HL-60/S4 treated with retinoic acid at 250 ng/mL for 4 days and 3 days (cell line): ENCODE measurements around the gene PCDH9.
"Not testable (repeated sequence)": the region's sequence is repeated elsewhere in the genome, so short reads cannot be mapped to it uniquely, and the experiment has no call there.

Experiments
- in situ Hi-C: fragments of 300-500 bp; cut with MboI; formaldehyde crosslinking; loops from 2 replicates; pipeline ENCODE4 v1.7.0; 2022; ENCODE audit warnings: low sequenced_read_pairs

PCDH9 gene

GRCh38 chr13:66926851-66927524, 303.1 kb downstream of the PCDH9 start:
- in situ Hi-C loops = no loop called here

DNA sequence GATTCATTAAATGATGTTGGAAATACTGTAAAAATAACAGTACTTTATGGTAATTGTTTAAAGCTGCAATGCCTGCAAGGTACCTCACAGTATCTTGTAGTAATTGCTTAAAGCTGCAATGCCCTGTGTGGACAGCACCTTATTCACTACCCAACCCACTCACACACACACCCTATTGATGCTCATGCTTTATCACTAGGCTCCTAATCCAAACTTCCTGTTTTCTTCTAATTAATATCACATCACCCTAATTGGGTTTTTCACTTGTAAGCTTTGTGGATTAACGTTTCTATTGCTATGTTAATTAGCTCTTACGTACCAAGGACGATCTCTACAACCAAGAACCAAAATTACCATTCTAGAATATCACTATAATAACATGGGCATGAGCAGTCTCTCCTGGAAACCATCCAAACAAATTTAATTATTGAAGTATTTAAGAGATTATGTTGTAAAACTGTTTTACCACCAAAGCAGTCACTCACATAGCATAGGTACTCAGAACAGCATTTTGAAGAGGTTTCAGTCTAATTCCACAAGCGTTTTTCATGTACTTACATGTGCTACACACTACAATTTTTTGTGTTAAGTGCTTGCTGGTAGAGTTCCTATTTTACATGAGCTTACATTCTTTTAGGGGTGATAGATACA, 303.8 kb downstream of the PCDH9 start:
- in situ Hi-C loops = no loop called here

GRCh38 chr13:66922444-66922843, 307.7 kb downstream of the PCDH9 start:
- in situ Hi-C loops = no loop called here

- in situ Hi-C loops = no loop called here
Measured at GRCh38 chr13:66921437-66921836, 308.7 kb downstream of the PCDH9 start.

DNA sequence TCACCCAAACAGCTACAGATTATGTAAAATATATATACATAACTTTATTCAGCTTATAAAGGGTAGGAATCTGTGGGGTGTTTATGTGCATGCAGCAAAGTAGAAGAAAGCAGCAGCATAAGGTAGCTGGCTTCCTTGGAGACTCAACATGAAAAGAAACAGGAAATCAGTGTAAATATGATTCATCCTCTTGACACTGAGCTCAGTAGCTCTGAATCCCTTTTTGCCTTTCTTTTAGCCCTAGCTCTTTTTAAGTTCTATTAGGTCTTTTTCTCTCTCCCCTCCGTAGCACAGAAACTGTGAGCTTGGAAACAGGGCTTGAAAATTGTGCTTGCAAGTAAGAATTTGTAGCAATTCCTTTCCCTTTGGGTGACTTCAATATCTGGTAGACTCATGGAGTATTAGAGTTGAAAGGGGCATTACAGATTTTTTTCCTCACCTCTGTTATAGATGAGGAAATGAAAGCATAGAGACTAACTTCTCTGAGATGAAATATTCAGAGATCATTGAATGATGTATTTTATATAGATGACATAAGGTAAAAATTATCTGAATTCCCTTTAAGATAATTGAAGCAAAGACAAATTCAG, 314.4 kb downstream of the PCDH9 start:
- in situ Hi-C loops = no loop called here

- in situ Hi-C loops = no loop called here
Measured at GRCh38 chr13:66914155-66914554, 316.0 kb downstream of the PCDH9 start.

DNA sequence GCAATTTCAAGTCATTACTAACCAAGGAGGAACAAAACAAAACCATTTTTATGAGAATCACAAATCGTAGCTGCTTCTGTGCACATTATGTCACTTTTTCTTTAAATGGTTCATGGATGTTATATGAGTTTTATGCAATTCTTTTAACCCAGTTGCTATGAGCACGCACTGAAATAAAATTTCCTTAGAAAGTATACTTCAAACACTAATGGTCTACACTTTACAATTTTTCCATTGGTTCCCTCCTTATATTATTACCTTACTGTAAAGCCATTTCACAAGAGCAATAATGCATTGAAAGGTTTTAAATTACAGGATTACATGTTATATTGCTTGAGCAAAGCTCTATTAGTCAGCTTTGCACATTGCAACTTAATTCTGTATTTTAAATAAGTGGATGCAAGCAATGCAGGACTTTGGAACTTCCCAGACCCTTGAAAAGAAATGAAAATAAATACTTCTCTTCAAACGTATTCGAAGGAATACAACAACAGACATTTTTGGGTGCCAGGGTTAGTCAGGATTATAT, 318.7 kb downstream of the PCDH9 start:
- in situ Hi-C loops = no loop called here

DNA sequence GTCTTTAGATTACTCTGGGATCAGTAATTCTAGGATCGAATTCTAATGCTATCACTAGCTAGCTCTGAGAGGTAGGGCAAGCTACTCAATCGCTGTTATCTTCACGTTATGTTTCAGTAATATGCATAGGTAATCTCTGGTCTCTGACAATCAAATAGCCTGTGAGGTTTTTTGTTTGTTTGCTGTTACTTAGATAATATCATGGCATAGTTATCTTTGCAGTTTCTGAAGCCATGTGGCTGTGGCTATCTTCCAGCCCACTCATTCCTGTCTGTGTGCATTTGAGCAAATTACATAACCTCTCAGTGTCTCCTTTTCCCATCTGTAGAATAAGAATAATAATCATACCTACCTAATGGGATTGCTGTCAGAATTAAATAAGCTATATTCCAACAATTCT, 330.2 kb downstream of the PCDH9 start:
- in situ Hi-C loops = no loop called here

DNA sequence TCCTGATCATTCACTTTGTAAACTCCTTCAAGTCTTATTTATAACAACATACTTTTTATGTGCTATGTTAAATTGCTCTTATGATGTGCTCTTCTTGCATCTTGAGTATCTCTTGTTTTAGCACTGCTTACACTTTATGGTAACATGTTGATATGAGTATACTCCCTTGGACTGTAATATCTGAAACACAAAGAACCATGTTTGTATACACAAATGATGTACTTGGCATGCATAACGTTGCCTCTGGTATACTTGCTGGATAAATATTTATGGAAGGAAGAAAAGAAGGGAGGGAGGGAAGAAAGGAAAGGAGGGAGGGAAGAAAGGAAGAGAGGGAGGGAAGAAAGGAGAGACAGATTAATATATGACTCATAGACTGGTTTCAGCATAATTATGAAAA, 333.2 kb downstream of the PCDH9 start:
- in situ Hi-C loops = no loop called here

- in situ Hi-C loops = no loop called here
Measured at GRCh38 chr13:66895780-66896179, 334.4 kb downstream of the PCDH9 start.

GRCh38 chr13:66895320-66895719, 334.8 kb downstream of the PCDH9 start:
- in situ Hi-C loops = no loop called here

GRCh38 chr13:66888698-66889097, 341.4 kb downstream of the PCDH9 start:
- in situ Hi-C loops = no loop called here

DNA sequence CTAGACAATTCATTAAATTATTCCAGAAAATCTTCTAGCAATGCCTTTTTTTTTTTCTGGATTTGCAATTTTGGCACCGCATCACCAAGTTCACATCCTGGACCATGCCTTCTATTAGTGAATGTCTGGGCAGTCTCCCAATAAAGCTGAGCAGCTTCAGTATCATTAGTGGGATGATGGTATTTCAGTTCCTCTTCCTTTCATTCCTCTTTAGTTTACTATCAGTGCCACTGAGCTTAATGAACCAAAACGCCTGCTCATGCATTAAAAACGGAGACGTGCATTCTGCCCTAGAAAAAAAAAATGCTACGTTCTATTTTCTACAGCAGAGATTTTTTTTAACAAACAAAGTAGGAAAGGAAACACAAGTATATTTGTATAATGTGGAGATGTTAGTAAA, 343.0 kb downstream of the PCDH9 start:
- in situ Hi-C loops = no loop called here

GRCh38 chr13:66886264-66886663, 343.9 kb downstream of the PCDH9 start:
- in situ Hi-C loops = no loop called here

GRCh38 chr13:66881170-66881569, 349.0 kb downstream of the PCDH9 start:
- in situ Hi-C loops = not testable (repeated sequence)

GRCh38 chr13:66879988-66880387, 350.1 kb downstream of the PCDH9 start:
- in situ Hi-C loops = no loop called here

- in situ Hi-C loops = no loop called here
Measured at GRCh38 chr13:66875264-66875663, 354.9 kb downstream of the PCDH9 start.

DNA sequence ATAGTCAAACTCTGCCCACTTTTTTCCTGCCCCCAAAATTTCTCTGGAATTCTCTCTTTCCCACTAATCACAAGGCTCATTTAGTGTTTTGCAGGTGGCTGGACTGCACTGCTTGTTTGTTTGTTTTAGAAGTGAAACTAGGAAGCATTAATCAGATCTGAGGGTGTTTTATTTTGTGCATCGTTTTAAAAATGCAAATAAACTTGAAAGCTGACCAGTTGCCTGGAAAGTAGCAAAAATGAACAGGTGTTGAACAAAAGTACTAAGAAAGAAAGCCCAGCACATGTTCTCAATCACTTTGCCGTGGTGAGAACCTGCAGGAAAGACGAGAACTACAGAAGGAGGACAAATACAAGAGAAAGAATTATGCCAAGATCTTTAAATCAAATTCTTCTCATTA, 365.5 kb downstream of the PCDH9 start:
- in situ Hi-C loops = no loop called here

GRCh38 chr13:66860878-66861417, 369.2 kb downstream of the PCDH9 start:
- in situ Hi-C loops = no loop called here

DNA sequence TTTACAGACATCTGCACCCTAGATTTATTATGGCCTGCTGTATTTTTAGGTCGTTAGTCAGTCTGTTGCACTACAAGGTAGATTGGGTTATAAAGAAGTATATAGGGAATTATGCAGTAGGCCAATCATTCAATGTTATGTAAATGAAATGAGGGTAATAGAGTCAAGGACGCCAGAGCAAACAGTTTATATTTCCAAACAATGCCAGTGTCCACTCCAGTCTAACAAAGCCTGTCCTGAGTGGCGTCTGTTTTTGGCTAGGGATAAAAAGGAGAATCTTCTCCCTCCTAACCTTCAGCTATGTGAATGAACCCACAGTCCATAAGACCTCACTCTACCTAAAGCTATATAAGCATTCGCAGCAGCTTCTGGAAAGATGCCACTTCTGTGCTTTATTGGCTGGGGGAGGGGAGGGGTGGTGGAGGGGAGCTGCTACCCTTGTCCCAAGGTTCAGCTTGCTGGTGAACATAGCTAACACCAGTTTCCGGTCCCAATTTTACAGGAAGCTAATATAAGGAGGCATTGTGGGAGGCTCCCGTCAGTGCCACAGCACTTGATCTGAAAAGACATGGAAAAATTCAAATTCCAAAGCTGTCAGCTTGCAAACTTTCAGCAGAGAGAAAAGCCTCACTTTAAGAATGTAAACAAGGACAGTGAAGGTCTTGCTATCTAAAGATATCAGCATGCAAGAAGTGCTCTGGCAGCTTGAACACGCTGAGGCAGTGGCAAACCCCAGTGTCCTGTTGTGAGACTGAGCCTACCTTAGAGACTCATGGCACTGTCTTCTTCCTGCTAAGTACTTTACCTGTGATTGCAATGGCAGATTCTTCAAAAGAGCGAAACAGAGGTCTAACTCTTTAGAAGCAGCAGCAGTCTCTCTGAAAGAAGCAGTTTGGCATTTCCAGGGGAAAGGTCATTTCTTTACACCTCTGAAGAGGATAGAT, 369.9 kb downstream of the PCDH9 start:
- in situ Hi-C loops = no loop called here

- in situ Hi-C loops = no loop called here
Measured at GRCh38 chr13:66859078-66859477, 371.1 kb downstream of the PCDH9 start.
